Vagina (tissue), 2 donors: ENCODE measurements around the gene BTG1.

ENCODE experiments used
- CTCF ChIP-seq, 3 experiments: fragments of 450-650 bp in 2 of 3; fragments of 200-600 bp in 1 of 3; sonication (generic) in 1 of 3; IDR thresholded peaks; one replicate each; pipeline ENCODE4 v1.5.1; 2017 to 2019; ENCODE audit warnings: antibody characterized with exemption in 3 of 3, mild to moderate bottlenecking in 2 of 3, moderate library complexity in 2 of 3
- POLR2AphosphoS5 ChIP-seq, 2 donors: sonication (generic); formaldehyde crosslinking; IDR thresholded peaks; one replicate each; pipeline ENCODE4 v1.9.0; 2017; ENCODE audit warnings: antibody characterized with exemption in 2 of 2, mild to moderate bottlenecking in 2 of 2, low read depth in 1 of 2; ENCODE audit not compliant: insufficient read depth in 1 of 2

- TF ChIP-seq CTCF (IDR thresholded peaks at IDR 0.05): no peak
- TF ChIP-seq POLR2AphosphoS5 (IDR thresholded peaks at IDR 0.05; ENCODE audit: insufficient read depth in 1 of 2, low read depth in 1 of 2): no peak
These were observed 22.5 kb downstream of the BTG1 start for GRCh38 chr12:92122941-92123779.
